ENCODE measurements around the gene KANTR.
"Not testable (repeated sequence)": the region's sequence is repeated elsewhere in the genome, so short reads cannot be mapped to it uniquely, and the experiment has no call there.

Gene KANTR

GRCh38 chrX:53155512-53156206, 61.7 kb downstream of the KANTR start:
- in situ Hi-C loops (cut with MboI; ENCODE audit: low pct_unique_long_range_greater_than_20kb, low sequenced_read_pairs, unreplicated experiment) = no loop called here
- TF ChIP-seq, protein P1, sequence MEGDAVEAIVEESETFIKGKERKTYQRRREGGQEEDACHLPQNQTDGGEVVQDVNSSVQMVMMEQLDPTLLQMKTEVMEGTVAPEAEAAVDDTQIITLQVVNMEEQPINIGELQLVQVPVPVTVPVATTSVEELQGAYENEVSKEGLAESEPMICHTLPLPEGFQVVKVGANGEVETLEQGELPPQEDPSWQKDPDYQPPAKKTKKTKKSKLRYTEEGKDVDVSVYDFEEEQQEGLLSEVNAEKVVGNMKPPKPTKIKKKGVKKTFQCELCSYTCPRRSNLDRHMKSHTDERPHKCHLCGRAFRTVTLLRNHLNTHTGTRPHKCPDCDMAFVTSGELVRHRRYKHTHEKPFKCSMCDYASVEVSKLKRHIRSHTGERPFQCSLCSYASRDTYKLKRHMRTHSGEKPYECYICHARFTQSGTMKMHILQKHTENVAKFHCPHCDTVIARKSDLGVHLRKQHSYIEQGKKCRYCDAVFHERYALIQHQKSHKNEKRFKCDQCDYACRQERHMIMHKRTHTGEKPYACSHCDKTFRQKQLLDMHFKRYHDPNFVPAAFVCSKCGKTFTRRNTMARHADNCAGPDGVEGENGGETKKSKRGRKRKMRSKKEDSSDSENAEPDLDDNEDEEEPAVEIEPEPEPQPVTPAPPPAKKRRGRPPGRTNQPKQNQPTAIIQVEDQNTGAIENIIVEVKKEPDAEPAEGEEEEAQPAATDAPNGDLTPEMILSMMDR (IDR thresholded peaks at IDR 0.05; ENCODE audit: extremely low read depth, insufficient read depth, missing control alignments) = no peak
- no peak for DNase-seq (ENCODE audit: low spot score)

DNA sequence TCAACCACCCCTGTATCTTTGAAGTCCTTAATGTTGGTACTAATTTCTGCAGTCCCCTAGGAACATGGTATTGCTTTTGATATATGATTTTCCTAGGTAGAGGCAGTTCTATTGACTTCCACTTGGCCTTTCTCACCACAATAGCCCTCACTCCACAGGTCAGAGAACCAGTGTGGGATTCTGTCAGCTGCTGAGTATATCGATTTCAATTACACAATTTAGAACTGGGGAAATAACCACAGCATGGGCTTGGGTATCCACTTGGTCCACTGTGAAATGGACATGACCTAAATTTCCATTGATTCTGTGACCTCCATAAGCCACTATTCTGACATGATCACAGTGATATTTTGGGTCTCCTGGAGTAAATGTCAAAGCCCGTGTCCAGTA, 62.3 kb downstream of the KANTR start:
- no peak for DNase-seq (ENCODE audit: low spot score)
- in situ Hi-C loops (cut with MboI; ENCODE audit: low pct_unique_long_range_greater_than_20kb, low sequenced_read_pairs, unreplicated experiment) = no loop called here
- TF ChIP-seq, protein P1 (IDR thresholded peaks at IDR 0.05; ENCODE audit: extremely low read depth, insufficient read depth, missing control alignments) = no peak

GRCh38 chrX:53159184-53159583, 65.2 kb downstream of the KANTR start:
- in situ Hi-C loops (cut with MboI; ENCODE audit: low pct_unique_long_range_greater_than_20kb, low sequenced_read_pairs, unreplicated experiment) = no loop called here
- DNase-seq (ENCODE audit: low spot score) = no peak
- TF ChIP-seq, protein P1 (IDR thresholded peaks at IDR 0.05; ENCODE audit: extremely low read depth, insufficient read depth, missing control alignments) = no peak

DNA sequence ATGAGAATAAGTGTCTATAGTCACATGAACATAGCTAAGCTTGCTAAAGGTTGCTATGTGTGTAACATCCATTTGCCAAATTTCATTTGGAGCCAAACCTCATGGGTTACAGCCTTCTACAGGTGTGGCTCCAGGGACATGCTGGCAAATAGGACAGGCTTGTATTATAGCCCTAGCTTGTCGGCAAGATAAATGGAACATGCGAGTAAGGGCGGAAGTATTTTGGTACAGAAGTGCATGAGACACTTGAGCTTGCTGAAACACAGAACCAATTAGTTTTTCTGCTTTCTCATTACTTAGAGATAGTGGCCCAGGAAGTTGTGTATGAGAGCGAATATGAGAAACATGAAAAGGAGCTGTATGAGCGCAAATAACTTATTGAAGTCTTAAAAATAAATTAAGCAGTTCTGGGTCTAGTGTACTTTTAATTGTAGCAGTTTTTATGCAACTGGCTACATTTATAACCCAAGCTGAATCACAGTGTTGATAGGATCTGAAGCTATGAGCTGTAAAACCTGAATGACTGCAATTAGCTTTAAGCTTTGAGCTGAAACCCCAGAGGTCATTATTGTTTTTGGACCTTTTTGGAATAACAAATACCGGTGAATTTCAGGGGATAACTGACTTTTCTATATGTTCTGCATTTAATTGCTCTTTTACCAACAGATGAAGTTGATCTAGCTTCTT, 66.5 kb downstream of the KANTR start:
- TF ChIP-seq, protein P1 (IDR thresholded peaks at IDR 0.05; ENCODE audit: extremely low read depth, insufficient read depth, missing control alignments) = no peak
- in situ Hi-C loops (cut with MboI; ENCODE audit: low pct_unique_long_range_greater_than_20kb, low sequenced_read_pairs, unreplicated experiment) = no loop called here
- no peak for DNase-seq (ENCODE audit: low spot score)

GRCh38 chrX:53163436-53163835, 69.5 kb downstream of the KANTR start:
- DNase-seq (ENCODE audit: low spot score) = no peak
- TF ChIP-seq, protein P1 (IDR thresholded peaks at IDR 0.05; ENCODE audit: extremely low read depth, insufficient read depth, missing control alignments) = no peak
- in situ Hi-C loops (cut with MboI; ENCODE audit: low pct_unique_long_range_greater_than_20kb, low sequenced_read_pairs, unreplicated experiment) = no loop called here

DNA sequence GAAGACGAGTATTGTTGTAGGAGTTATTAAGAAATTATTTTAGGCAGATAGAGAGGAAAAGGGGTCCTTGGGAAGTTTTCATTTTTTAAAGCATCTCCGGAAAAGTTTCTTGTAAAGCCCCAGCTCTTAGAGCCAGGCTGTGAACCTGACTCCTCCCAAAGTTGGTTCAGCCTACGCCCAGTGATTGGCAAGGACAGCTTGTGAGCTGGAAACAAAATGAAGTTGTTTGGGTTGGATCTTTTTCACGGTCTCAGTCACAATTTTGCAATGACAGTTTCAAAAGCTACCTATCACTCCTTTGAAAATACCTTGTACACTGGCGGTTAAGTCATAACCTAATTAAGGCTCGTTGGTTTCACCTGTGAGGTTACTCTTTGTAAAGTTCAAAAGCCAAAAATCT, 70.6 kb downstream of the KANTR start:
- in situ Hi-C loops (cut with MboI; ENCODE audit: low pct_unique_long_range_greater_than_20kb, low sequenced_read_pairs, unreplicated experiment); DNase-seq (ENCODE audit: low spot score): not testable (repeated sequence)

- no peak for DNase-seq (ENCODE audit: low spot score)
- in situ Hi-C loops (cut with MboI; ENCODE audit: low pct_unique_long_range_greater_than_20kb, low sequenced_read_pairs, unreplicated experiment) = no loop called here
- TF ChIP-seq, protein P1 (IDR thresholded peaks at IDR 0.05; ENCODE audit: extremely low read depth, insufficient read depth, missing control alignments) = no peak
Measured at GRCh38 chrX:53166103-53166502, 72.2 kb downstream of the KANTR start.
